Smooth muscle cell (in vitro differentiated cells): Measurements from ENCODE around the gene ZNF783. TPM values are rescaled to one million over a fixed set of nuclear protein-coding genes. Genes with fewer than 3 reads are reported as not detected.
"Not testable (repeated sequence)": the region's sequence is repeated elsewhere in the genome, so short reads cannot be mapped to it uniquely, and the experiment has no call there.

Source experiments
- DNase-seq: peaks from one replicate; lab custom pipeline; 2025; ENCODE audit not compliant: unreplicated experiment; lab: John Stamatoyannopoulos, UW
- H2AFZ ChIP-seq: fragments of 200-600 bp; sonication (generic); 2 replicates; pipeline ENCODE4 v1.6.0; 2016; ENCODE audit warnings: antibody characterized with exemption, low read depth, mild to moderate bottlenecking
- H3F3A ChIP-seq: fragments of 200-600 bp; sonication (generic); 2 replicates; pipeline ENCODE4 v1.6.0; 2017; ENCODE audit warnings: antibody characterized with exemption, low read depth
- H3K27ac ChIP-seq: fragments of 200-600 bp; sonication (generic); 2 replicates; pipeline ENCODE4 v1.5.1; 2016; ENCODE audit warnings: low read depth, mild to moderate bottlenecking
- H3K27me3 ChIP-seq: fragments of 200-600 bp; sonication (generic); 2 replicates; pipeline ENCODE4 v1.6.1; 2016; ENCODE audit warnings: low read depth, mild to moderate bottlenecking
- H3K36me3 ChIP-seq: fragments of 200-600 bp; sonication (generic); 2 replicates; pipeline ENCODE4 v1.5.1; 2016; ENCODE audit warnings: low read depth
- H3K4me1 ChIP-seq: fragments of 200-600 bp; sonication (generic); 2 replicates; pipeline ENCODE4 v1.5.1; 2016; ENCODE audit warnings: low read depth
- H3K4me2 ChIP-seq: fragments of 200-600 bp; sonication (generic); 2 replicates; pipeline ENCODE4 v1.6.0; 2016; ENCODE audit warnings: mild to moderate bottlenecking
- H3K4me3 ChIP-seq: fragments of 200-600 bp; sonication (generic); 2 replicates; pipeline ENCODE4 v1.5.1; 2016; ENCODE audit warnings: mild to moderate bottlenecking
- H3K79me2 ChIP-seq: fragments of 200-600 bp; sonication (generic); 2 replicates; pipeline ENCODE4 v1.6.0; 2016; ENCODE audit warnings: low read depth, mild to moderate bottlenecking
- H3K9ac ChIP-seq: fragments of 200-600 bp; sonication (generic); 2 replicates; pipeline ENCODE4 v1.6.0; 2016; ENCODE audit warnings: low read depth
- H3K9me3 ChIP-seq: fragments of 200-600 bp; sonication (generic); replicated peaks from 2 replicates; pipeline ENCODE4 v1.5.1; 2016; ENCODE audit warnings: low read depth
- H4K20me1 ChIP-seq: fragments of 200-600 bp; sonication (generic); 2 replicates; pipeline ENCODE4 v1.6.0; 2016; ENCODE audit warnings: low read depth
- WGBS: methylation state at CpG from one replicate; pipeline ENCODE4 v1.1.7; 2016; ENCODE audit warnings: low lambda C conversion rate; 5-methylcytosine and 5-hydroxymethylcytosine counted together
- polyA plus RNA-seq: library from polyadenylated mRNA; unstranded; fragments of >200 nt; fragmentation: Nextera tagmentation; extraction: Ambion mirVana; gene quantifications from 2 replicates; pipeline ENCODE4 v1.2.1, GENCODE V29; 2016
- total RNA-seq: library from RNA; depleted of rRNA; stranded (reverse); fragments of >200 nt; gene quantifications from 2 replicates; pipeline ENCODE4 v1.2.3, GENCODE V29; 2014
- TF ChIP-seq, protein P1 (sequence below): fragments of 200-600 bp; sonication (generic); IDR thresholded peaks from 2 replicates; pipeline ENCODE4 v1.5.1; 2017; ENCODE audit warnings: borderline replicate concordance, mild to moderate bottlenecking, antibody characterized with exemption; ENCODE audit not compliant: insufficient read depth, poor library complexity, severe bottlenecking

Gene ZNF783
- total and polyA plus RNA-seq, 2 experiments from 2014 or later, result 7.2 to 8.1 TPM

- Histone ChIP-seq H3K36me3 (no peaks in the 10 kb centered on the region), H4K20me1 (peaks cover 55% of the 10 kb centered on the region), H3K4me2 (no peak overlapping the region), H3K27me3 (no peaks in the 10 kb centered on the region), H2AFZ (no peak overlapping the region), H3F3A (no peaks in the 10 kb centered on the region), H3K9me3 (no peaks in the 10 kb centered on the region), H3K4me1 (peaks cover 7% of the 10 kb centered on the region), H3K4me3 (no peak overlapping the region), H3K9ac (no peak overlapping the region), H3K27ac (no peak overlapping the region), H3K79me2 (peaks cover 74% of the 10 kb centered on the region)
- DNase-seq, result no peak
- WGBS, result 72% methylated on average over 5 of the region's 5 CpGs
- TF ChIP-seq, protein P1, sequence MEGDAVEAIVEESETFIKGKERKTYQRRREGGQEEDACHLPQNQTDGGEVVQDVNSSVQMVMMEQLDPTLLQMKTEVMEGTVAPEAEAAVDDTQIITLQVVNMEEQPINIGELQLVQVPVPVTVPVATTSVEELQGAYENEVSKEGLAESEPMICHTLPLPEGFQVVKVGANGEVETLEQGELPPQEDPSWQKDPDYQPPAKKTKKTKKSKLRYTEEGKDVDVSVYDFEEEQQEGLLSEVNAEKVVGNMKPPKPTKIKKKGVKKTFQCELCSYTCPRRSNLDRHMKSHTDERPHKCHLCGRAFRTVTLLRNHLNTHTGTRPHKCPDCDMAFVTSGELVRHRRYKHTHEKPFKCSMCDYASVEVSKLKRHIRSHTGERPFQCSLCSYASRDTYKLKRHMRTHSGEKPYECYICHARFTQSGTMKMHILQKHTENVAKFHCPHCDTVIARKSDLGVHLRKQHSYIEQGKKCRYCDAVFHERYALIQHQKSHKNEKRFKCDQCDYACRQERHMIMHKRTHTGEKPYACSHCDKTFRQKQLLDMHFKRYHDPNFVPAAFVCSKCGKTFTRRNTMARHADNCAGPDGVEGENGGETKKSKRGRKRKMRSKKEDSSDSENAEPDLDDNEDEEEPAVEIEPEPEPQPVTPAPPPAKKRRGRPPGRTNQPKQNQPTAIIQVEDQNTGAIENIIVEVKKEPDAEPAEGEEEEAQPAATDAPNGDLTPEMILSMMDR, result no peak
Measured at GRCh38 chr7:149245244-149245643, 16.8 kb upstream of the ZNF783 start.

GRCh38 chr7:149245744-149246143 lies 16.3 kb upstream of the ZNF783 start:
- no peaks in the 10 kb centered on the region for H3K36me3 ChIP-seq
- H3K4me2 ChIP-seq, result no peak overlapping the region
- H3K4me1 ChIP-seq, result peaks cover 2% of the 10 kb centered on the region
- H3K27me3 ChIP-seq, result no peaks in the 10 kb centered on the region
- no peak overlapping the region for H2AFZ ChIP-seq
- H3K4me3 ChIP-seq, result no peak overlapping the region
- TF ChIP-seq, protein P1, result no peak
- no peak overlapping the region for H3K9ac ChIP-seq
- H3K9me3 ChIP-seq, result no peaks in the 10 kb centered on the region
- 93% methylated on average over 5 of the region's 5 CpGs for WGBS
- H4K20me1 ChIP-seq, result peaks cover 55% of the 10 kb centered on the region
- H3F3A ChIP-seq, result no peaks in the 10 kb centered on the region
- peaks cover 69% of the 10 kb centered on the region for H3K79me2 ChIP-seq
- no peak overlapping the region for H3K27ac ChIP-seq
- DNase-seq, result no peak

DNA sequence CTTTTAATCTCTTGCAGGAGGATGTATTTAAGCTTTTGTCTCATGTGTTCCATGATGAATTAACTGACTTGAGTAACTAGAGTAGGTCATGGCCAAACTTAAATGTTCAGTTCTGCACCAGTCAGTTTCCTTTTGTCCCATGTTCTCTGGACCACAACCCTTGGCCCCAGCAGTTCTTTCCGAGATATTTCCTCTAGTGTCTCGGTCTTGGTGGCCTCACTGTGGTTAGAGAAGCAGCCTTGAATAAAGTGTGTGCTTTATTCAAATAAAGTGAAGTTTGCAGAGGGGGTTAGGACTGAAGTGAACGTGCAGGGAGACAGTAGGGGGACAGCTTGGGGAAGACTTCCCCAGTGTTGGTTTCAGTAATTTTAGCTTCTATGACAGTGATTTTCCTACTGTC lies 13.2 kb upstream of the ZNF783 start:
- Histone ChIP-seq H3K27ac (no peak overlapping the region), H3K79me2 (peaks cover 40% of the 10 kb centered on the region)

GRCh38 chr7:149250151-149250550 lies 11.8 kb upstream of the ZNF783 start:
- H3K4me1 ChIP-seq, H3K4me3 ChIP-seq, DNase-seq, H3F3A ChIP-seq, H3K9me3 ChIP-seq, H3K27ac ChIP-seq, H3K36me3 ChIP-seq, H3K27me3 ChIP-seq, H2AFZ ChIP-seq, H3K4me2 ChIP-seq, H3K9ac ChIP-seq: not testable (repeated sequence)
- WGBS, result 95% methylated on average over 18 of the region's 18 CpGs
- H3K79me2 ChIP-seq, result peaks cover 30% of the 10 kb centered on the region
- peaks cover 41% of the 10 kb centered on the region for H4K20me1 ChIP-seq

More for the DNA sequence above, 13.2 kb upstream of the ZNF783 start:
- DNase-seq, result no peak
- no peaks in the 10 kb centered on the region for H3F3A ChIP-seq
- no peaks in the 10 kb centered on the region for H3K4me1 ChIP-seq
- no peaks in the 10 kb centered on the region for H3K9me3 ChIP-seq
- WGBS, result 93% methylated on average over 3 of the region's 3 CpGs
- H2AFZ ChIP-seq, result no peak overlapping the region
- H3K36me3 ChIP-seq, result peaks cover 4% of the 10 kb centered on the region
- TF ChIP-seq, protein P1, result no peak
- H4K20me1 ChIP-seq, result peaks cover 53% of the 10 kb centered on the region
- no peak overlapping the region for H3K4me3 ChIP-seq
- H3K4me2 ChIP-seq, result no peak overlapping the region
- H3K27me3 ChIP-seq, result no peaks in the 10 kb centered on the region
- H3K9ac ChIP-seq, result no peak overlapping the region

- H2AFZ ChIP-seq, H3K4me1 ChIP-seq, H3K9me3 ChIP-seq, H3K27ac ChIP-seq, H3K9ac ChIP-seq, H3K36me3 ChIP-seq, H3K27me3 ChIP-seq, DNase-seq, H3K4me2 ChIP-seq, H3K4me3 ChIP-seq, H3F3A ChIP-seq: not testable (repeated sequence)
- 96% methylated on average over 10 of the region's 10 CpGs for WGBS
- peaks cover 22% of the 10 kb centered on the region for H3K79me2 ChIP-seq
- H4K20me1 ChIP-seq, result peaks cover 32% of the 10 kb centered on the region
Measured at GRCh38 chr7:149251518-149251917, 10.5 kb upstream of the ZNF783 start.
